Heart right ventricle (tissue), 16 donors: ENCODE results near the gene PRCP. TPM values are rescaled to one million over a fixed set of nuclear protein-coding genes. Genes with fewer than 3 reads are reported as not detected.
"Not testable (repeated sequence)": the region's sequence is repeated elsewhere in the genome, so short reads cannot be mapped to it uniquely, and the experiment has no call there.

ENCODE experiments used
- ATAC-seq, 8 donors: fragments of 200-7000 bp; cut with Tn5 transposase; one replicate each; pipeline ENCODE4 v1.9.1; 2020; ENCODE audit warnings: mild to moderate bottlenecking in 8 of 8, moderate library complexity in 8 of 8, moderate number of reproducible peaks in 1 of 8
- DNase-seq, 2 donors: peaks; one replicate each; pipeline ENCODE4 v3.0.0-alpha.2; 2020
- H3K27ac ChIP-seq, 10 donors: fragments of 200-600 bp; sonication (generic) in 2 of 10; one replicate each; pipeline versions ENCODE4 v1.5.0 to v1.8.0; 2020 to 2022; ENCODE audit warnings: mild to moderate bottlenecking in 3 of 10
- H3K27me3 ChIP-seq, 7 donors: fragments of 200-600 bp; one replicate each; pipeline ENCODE4 v1.8.0; 2021 to 2022; ENCODE audit warnings: mild to moderate bottlenecking in 2 of 7
- H3K36me3 ChIP-seq, 9 donors: fragments of 200-600 bp; sonication (generic) in 1 of 9; one replicate each; pipeline versions ENCODE4 v1.5.0 to v1.8.0; 2020 to 2022; ENCODE audit warnings: mild to moderate bottlenecking in 2 of 9
- H3K4me1 ChIP-seq, 9 donors: fragments of 200-600 bp; sonication (generic) in 1 of 9; one replicate each; pipeline versions ENCODE4 v1.5.0 to v1.8.0; 2020 to 2022; ENCODE audit warnings: mild to moderate bottlenecking in 4 of 9
- H3K4me3 ChIP-seq, 10 donors: fragments of 200-600 bp; sonication (generic) in 2 of 10; one replicate each; pipeline versions ENCODE4 v1.5.0 to v1.8.0; 2020 to 2022; ENCODE audit warnings: mild to moderate bottlenecking in 7 of 10, moderate library complexity in 2 of 10
- H3K9me3 ChIP-seq, 11 donors: fragments of 200-600 bp in 10 of 11; sonication (generic) in 2 of 11; one replicate each; pipeline versions ENCODE4 v1.5.0 to v1.8.0; 2013 to 2022; ENCODE audit warnings: mild to moderate bottlenecking in 2 of 11, control low read depth in 1 of 11, moderate library complexity in 1 of 11
- WGBS, 2 donors: extraction: QIAGEN DNeasy Blood & Tissue Kit; methylation state at CpG; one replicate each; pipeline ENCODE4 v1.1.7; 2013; ENCODE audit warnings: inconsistent platforms in 1 of 2; 5-methylcytosine and 5-hydroxymethylcytosine counted together
- intact Hi-C, 10 donors: fragments of 100-400 bp; cut with DNase I; formaldehyde crosslinking; loops; one replicate each; pipeline versions ENCODE4 v1.11.1 to v1.14.2; 2022
- polyA plus RNA-seq, 2 donors: library from polyadenylated mRNA; stranded (reverse); fragments of 200-250 nt; gene quantifications; one replicate each; pipeline ENCODE4 v1.2.3, GENCODE V29; 2013
- total RNA-seq, 10 donors: library from RNA; stranded (reverse); fragmentation: NEBNext Ultra II Directional in 3 of 10; extraction: Animal tissue kit (Norgen Biotek cat#: 25700) in 3 of 10; gene quantifications; one replicate each; pipeline versions ENCODE4 v1.2.1 to v1.2.4, GENCODE V29; 2021 to 2023
- TF ChIP-seq, protein P1 (sequence below), 9 donors: fragments of 200-600 bp; sonication (generic) in 2 of 9; IDR thresholded peaks; one replicate each; pipeline versions ENCODE4 v1.5.0 to v1.8.0; 2021 to 2022; ENCODE audit warnings: antibody characterized with exemption in 9 of 9, mild to moderate bottlenecking in 5 of 9, moderate library complexity in 1 of 9
- donor health status: Arrhythmogenic right ventricular cardiomyopathy.
- donor health status: ischemic (EF 13 %, LVEDD 7.1; RV severe dilation, severe dysfunction).
- donor health status: healthy with polysubstance abuse.
- donor health status: DM: no; HTN: yes; CAD: no.
- donor health status: DM: no; HTN: no; CAD: no.
- donor health status: ischemic (EF 25% LVEDD 6.9; RV normal size, moderate dysfunction).
- donor health status: ischemic (EF 25% LVEDD 5.7; RV mildly dilated, moderate dysfunction).
- donor health status: healthy.
- donor health status: DM: yes; HTN: yes; CAD: no.
- donor health status: Ischemic cardiomyopathy.
- donor health status: ischemic (EF 35%, LVEDD 5.7; RV mildly dilated, moderate dysfunction).
- donor health status: nonischemic (EF 11% LVEDD 7.7; RV severe dilation, severe dysfunction).
- donor health status: DM: yes; HTN: yes; CAD: no.
- donor health status: PGD.
- donor health status: ischemic (EF 29% LVEDD 5.4; RV normal size, mild dysfunction).
- donor health status: nonischemic (EF 23%, LVEDD 6.1; RV moderate dilation, normal function).

Gene PRCP
- total and polyA plus RNA-seq, 12 donors = 18.0 to 89.8 (median 40.8) TPM

DNA sequence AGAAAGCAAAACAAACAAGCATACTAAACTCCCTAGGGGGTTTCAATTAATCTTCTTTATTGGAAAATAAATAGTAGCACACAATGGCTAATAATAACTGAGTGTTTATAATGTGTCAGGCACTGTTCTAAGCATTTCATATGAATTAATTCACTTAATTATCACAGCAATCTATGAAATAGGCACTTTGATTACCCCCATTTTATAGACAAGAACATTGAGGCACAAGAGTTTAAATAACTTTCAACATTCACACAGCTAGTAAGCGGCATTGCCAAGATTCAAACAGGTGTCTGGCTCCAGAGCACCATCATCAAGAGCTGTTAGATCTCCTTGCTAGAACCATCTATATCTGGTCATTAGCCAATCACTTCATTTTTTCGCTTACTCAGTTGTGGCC is 43.1 kb downstream of the PRCP start:
- ATAC-seq (no peak), DNase-seq (no peak)
- TF ChIP-seq, protein P1, sequence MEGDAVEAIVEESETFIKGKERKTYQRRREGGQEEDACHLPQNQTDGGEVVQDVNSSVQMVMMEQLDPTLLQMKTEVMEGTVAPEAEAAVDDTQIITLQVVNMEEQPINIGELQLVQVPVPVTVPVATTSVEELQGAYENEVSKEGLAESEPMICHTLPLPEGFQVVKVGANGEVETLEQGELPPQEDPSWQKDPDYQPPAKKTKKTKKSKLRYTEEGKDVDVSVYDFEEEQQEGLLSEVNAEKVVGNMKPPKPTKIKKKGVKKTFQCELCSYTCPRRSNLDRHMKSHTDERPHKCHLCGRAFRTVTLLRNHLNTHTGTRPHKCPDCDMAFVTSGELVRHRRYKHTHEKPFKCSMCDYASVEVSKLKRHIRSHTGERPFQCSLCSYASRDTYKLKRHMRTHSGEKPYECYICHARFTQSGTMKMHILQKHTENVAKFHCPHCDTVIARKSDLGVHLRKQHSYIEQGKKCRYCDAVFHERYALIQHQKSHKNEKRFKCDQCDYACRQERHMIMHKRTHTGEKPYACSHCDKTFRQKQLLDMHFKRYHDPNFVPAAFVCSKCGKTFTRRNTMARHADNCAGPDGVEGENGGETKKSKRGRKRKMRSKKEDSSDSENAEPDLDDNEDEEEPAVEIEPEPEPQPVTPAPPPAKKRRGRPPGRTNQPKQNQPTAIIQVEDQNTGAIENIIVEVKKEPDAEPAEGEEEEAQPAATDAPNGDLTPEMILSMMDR (IDR thresholded peaks at IDR 0.05) = no peak
- Histone ChIP-seq H3K9me3 (no peaks in the 10 kb centered on the region), H3K4me1 (peaks cover 0 to 22% (median 0%) of the 10 kb centered on the region in 9 donors), H3K36me3 (peaks cover 0 to 15% (median 0%) of the 10 kb centered on the region in 9 donors), H3K27me3 (no peaks in the 10 kb centered on the region), H3K4me3 (no peak overlapping the region), H3K27ac (no peak overlapping the region)
- WGBS, 2 donors = 98 to 100% methylated on average over 2 of the region's 2 CpGs
- intact Hi-C loops = no loop called here

DNA sequence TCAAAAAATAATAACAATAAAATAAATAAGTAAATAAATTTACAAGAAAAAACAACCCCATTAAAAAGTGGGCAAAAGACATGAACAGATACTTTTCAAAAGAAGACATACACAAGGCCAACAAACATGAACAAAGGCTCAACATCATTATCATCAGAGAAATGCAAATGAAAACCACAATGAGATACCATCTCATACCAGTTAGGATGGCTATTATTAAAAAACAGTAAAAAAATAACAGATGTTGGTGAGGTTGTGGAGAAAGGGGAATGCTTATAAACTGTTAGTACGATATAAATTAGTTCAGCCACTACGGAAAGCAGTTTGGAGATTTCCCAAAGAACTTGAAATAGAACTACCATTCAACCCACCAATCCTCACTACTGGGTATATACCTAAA is 44.6 kb downstream of the PRCP start:
- TF ChIP-seq, protein P1 (IDR thresholded peaks at IDR 0.05) = no peak
- H3K4me3 ChIP-seq = no peak overlapping the region
- H3K36me3 ChIP-seq = peaks cover 0 to 17% (median 0%) of the 10 kb centered on the region in 9 donors
- no peak overlapping the region for H3K27ac ChIP-seq
- no peaks in the 10 kb centered on the region for H3K9me3 ChIP-seq
- DNase-seq = no peak
- H3K4me1 ChIP-seq = peaks cover 0 to 22% (median 0%) of the 10 kb centered on the region in 9 donors
- 92 to 98% methylated on average over 2 of the region's 2 CpGs for WGBS, 2 donors
- intact Hi-C loops = no loop called here
- no peaks in the 10 kb centered on the region for H3K27me3 ChIP-seq
- no peak for ATAC-seq

DNA sequence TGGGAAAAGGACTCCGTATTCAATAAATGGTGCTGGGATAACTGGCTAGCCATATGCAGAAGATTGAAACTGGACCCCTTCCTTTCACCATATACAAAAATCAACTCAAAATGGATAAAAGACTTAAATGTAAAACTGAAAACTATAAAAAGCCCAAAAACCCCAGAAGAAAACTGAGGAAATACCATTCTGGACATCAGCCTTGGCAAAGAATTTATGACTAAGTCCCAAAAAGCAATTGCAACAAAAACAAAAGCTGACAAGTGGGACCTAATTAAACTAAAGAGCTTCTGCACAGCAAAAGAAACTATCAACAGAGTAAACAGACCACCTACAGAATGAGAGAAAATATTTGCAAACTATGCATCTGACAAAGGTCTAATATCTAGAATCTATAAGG is 45.3 kb downstream of the PRCP start:
- intact Hi-C loops, H3K9me3 ChIP-seq, DNase-seq, H3K27ac ChIP-seq, ATAC-seq, H3K4me3 ChIP-seq, H3K27me3 ChIP-seq: not testable (repeated sequence)
- peaks cover 0 to 24% (median 0%) of the 10 kb centered on the region in 9 donors for H3K36me3 ChIP-seq
- 98 to 100% methylated on average over 1 of the region's 1 CpG for WGBS, 2 donors
- H3K4me1 ChIP-seq = peaks cover 0 to 22% (median 0%) of the 10 kb centered on the region in 9 donors

DNA sequence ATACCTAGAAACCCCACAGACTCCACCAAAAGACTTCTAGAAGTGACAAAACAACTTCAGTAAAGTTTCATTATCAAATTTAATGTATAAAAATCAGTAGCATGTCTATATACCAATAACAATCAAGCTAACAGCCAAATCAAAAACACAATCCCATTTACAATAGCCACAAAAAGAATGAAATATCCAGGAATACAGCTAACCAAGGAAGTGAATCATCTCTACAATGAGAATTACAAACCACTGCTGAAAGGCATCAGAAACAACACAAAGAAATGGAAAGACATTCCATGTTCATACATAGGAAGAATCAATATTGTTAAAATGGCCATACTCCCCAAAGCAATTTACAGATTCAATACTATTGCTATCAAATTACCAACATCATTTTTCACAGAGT is 46.0 kb downstream of the PRCP start:
- Histone ChIP-seq H3K36me3 (peaks cover 0 to 31% (median 0%) of the 10 kb centered on the region in 9 donors), H3K27ac (no peak overlapping the region), H3K4me1 (peaks cover 0 to 22% (median 0%) of the 10 kb centered on the region in 9 donors), H3K27me3 (no peaks in the 10 kb centered on the region), H3K4me3 (no peak overlapping the region), H3K9me3 (no peaks in the 10 kb centered on the region)
- TF ChIP-seq, protein P1 (IDR thresholded peaks at IDR 0.05) = no peak
- intact Hi-C loops = no loop called here
- ATAC-seq (no peak), DNase-seq (no peak)

DNA sequence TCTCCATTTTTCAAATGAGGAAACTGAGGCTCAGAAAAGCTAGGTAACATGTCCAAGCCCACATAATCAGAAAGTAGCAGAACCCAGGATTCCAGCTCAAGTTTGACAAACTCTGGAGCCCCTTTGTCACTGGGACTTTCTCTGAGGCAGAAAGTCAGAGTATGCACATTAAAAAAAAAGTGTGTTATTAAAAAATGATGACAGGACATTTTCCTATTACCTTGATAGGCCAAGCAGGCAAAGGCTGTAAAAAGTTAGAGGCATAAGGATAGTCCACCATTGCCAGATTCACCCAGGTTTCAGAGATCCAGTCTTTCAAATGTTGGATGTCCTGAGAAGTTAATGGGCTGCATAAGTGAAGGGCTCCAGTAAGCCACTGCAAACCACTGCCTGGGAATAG is 51.4 kb downstream of the PRCP start:
- no peak for ATAC-seq
- Histone ChIP-seq H3K36me3 (peaks cover 0 to 47% (median 0%) of the 10 kb centered on the region in 9 donors), H3K27ac (no peak overlapping the region), H3K4me1 (peaks cover 0 to 16% (median 0%) of the 10 kb centered on the region in 9 donors), H3K9me3 (no peaks in the 10 kb centered on the region), H3K27me3 (no peaks in the 10 kb centered on the region), H3K4me3 (no peak overlapping the region)
- no peak for DNase-seq
- intact Hi-C loops = no loop called here
- TF ChIP-seq, protein P1 (IDR thresholded peaks at IDR 0.05) = no peak
